Testis (tissue), 3 donors: ENCODE results near the gene HEG1. TPM values are rescaled to one million over a fixed set of nuclear protein-coding genes. Genes with fewer than 3 reads are reported as not detected.

Experiments used
- DNase-seq: peaks from one replicate; pipeline ENCODE4 v3.0.0-alpha.2; 2019
- H3K27ac ChIP-seq, 2 donors: fragments of 200-600 bp; sonication (generic); one replicate each; pipeline ENCODE4 v1.5.1; 2019
- H3K27me3 ChIP-seq: fragments of 200-600 bp; sonication (generic); one replicate; pipeline ENCODE4 v1.5.1; 2019
- H3K36me3 ChIP-seq: fragments of 200-600 bp; sonication (generic); one replicate; pipeline ENCODE4 v1.5.1; 2017; ENCODE audit warnings: low read depth; ENCODE audit errors: missing control alignments
- H3K4me1 ChIP-seq: fragments of 200-600 bp; sonication (generic); one replicate; pipeline ENCODE4 v1.5.1; 2019
- H3K4me3 ChIP-seq, 2 donors: fragments of 200-600 bp; sonication (generic); one replicate each; pipeline ENCODE4 v1.5.1; 2017 to 2019
- H3K9me3 ChIP-seq: fragments of 200-600 bp; sonication (generic); one replicate; pipeline ENCODE4 v1.5.1; 2017
- CTCF ChIP-seq, 3 experiments: fragments of 450-650 bp in 2 of 3; fragments of 200-600 bp in 1 of 3; sonication (generic) in 1 of 3; IDR thresholded peaks; one replicate each; pipeline ENCODE4 v1.5.1; 2016 to 2019; ENCODE audit warnings: antibody characterized with exemption in 3 of 3, mild to moderate bottlenecking in 2 of 3, moderate library complexity in 1 of 3
- POLR2A ChIP-seq: fragments of 450-650 bp; IDR thresholded peaks from one replicate; pipeline ENCODE4 v1.6.1; 2017; ENCODE audit warnings: antibody characterized with exemption, mild to moderate bottlenecking, moderate library complexity
- WGBS, 2 donors: methylation state at CpG; one replicate each; pipeline ENCODE4 v1.1.5; 2018; 5-methylcytosine and 5-hydroxymethylcytosine counted together
- intact Hi-C: fragments of 100-400 bp; cut with DNase I; formaldehyde crosslinking; loops from one replicate; pipeline ENCODE4 v1.15.1; 2023; ENCODE audit warnings: low total_unique reads
- polyA plus RNA-seq: library from polyadenylated mRNA; stranded (reverse); fragments of 350-450 nt; fragmentation: Illumina TruSeq; extraction: RNeasy Lipid Tissue Mini Kit (QIAGEN cat#74804); gene quantifications from one replicate; pipeline ENCODE4 v1.2.3, GENCODE V29; 2014; ENCODE audit warnings: low read depth, low replicate concordance; ENCODE audit not compliant: insufficient read depth
- total RNA-seq, 2 donors: library from RNA; depleted of rRNA; stranded (reverse); fragments of >200 nt; gene quantifications; one replicate each; pipeline ENCODE4 v1.2.3, GENCODE V29; 2016

The HEG1 gene
- total and polyA plus RNA-seq, 3 donors from 2014 or later = 50.3 to 160 (median 120) TPM

GRCh38 chr3:125051205-125051604 is 4.6 kb downstream of the HEG1 start:
- 71 to 78% methylated on average over 7 of the region's 7 CpGs for WGBS, 2 donors
- Histone ChIP-seq H3K27ac (peak overlapping the region in 1 of 2 donors; percentile 50), H3K27me3 (no peaks in the 10 kb centered on the region), H3K9me3 (no peaks in the 10 kb centered on the region), H3K4me1 (peaks cover 28% of the 10 kb centered on the region), H3K4me3 (no peak overlapping the region), H3K36me3 (no peaks in the 10 kb centered on the region)
- intact Hi-C loops = no loop called here
- no peak for TF ChIP-seq CTCF (IDR thresholded peaks at IDR 0.05)
- TF ChIP-seq POLR2A = no peak
- no peak for DNase-seq

- no peak overlapping the region for H3K27ac ChIP-seq
- H3K4me3 ChIP-seq = no peak overlapping the region
- no peaks in the 10 kb centered on the region for H3K36me3 ChIP-seq
- no peaks in the 10 kb centered on the region for H3K27me3 ChIP-seq
- no peaks in the 10 kb centered on the region for H3K9me3 ChIP-seq
- WGBS, 2 donors = 86 to 90% methylated on average over 6 of the region's 6 CpGs
- DNase-seq = no peak
- no peak for TF ChIP-seq CTCF (IDR thresholded peaks at IDR 0.05)
- H3K4me1 ChIP-seq = peaks cover 31% of the 10 kb centered on the region
- intact Hi-C loops = no loop called here
These were observed 5.2 kb downstream of the HEG1 start for GRCh38 chr3:125050488-125051090.

GRCh38 chr3:125048282-125048681 is 7.5 kb downstream of the HEG1 start:
- DNase-seq = no peak
- intact Hi-C loops = no loop called here
- Histone ChIP-seq H3K27ac (no peak overlapping the region), H3K36me3 (no peaks in the 10 kb centered on the region), H3K9me3 (no peaks in the 10 kb centered on the region), H3K27me3 (no peaks in the 10 kb centered on the region), H3K4me1 (peaks cover 45% of the 10 kb centered on the region), H3K4me3 (no peak overlapping the region)
- TF ChIP-seq POLR2A = no peak
- TF ChIP-seq CTCF (IDR thresholded peaks at IDR 0.05) = no peak
- WGBS, 2 donors = 90 to 100% methylated on average over 3 of the region's 3 CpGs

- intact Hi-C loops = no loop called here
- no peak overlapping the region for H3K27ac ChIP-seq
- WGBS, 2 donors = 55 to 70% methylated on average over 2 of the region's 2 CpGs
These were observed 9.8 kb downstream of the HEG1 start for GRCh38 chr3:125045965-125046364.

More at GRCh38 chr3:125045965-125046364, 9.8 kb downstream of the HEG1 start:
- Histone ChIP-seq H3K9me3 (no peaks in the 10 kb centered on the region), H3K36me3 (no peaks in the 10 kb centered on the region), H3K4me3 (no peak overlapping the region), H3K4me1 (peaks cover 30% of the 10 kb centered on the region), H3K27me3 (no peaks in the 10 kb centered on the region)
- no peak for DNase-seq
- TF ChIP-seq POLR2A (no peak), CTCF (IDR thresholded peaks at IDR 0.05) (no peak)
